HCT116 (cell line): ENCODE data around the gene CCDC191.

Experiments
- EZH2 ChIP-seq: fragments of 200-600 bp; sonication (generic); IDR thresholded peaks from 2 replicates; pipeline ENCODE4 v1.6.1; 2017; ENCODE audit warnings: antibody characterized with exemption, mixed run types
- EZH2phosphoT487 ChIP-seq: fragments of 200-600 bp; IDR thresholded peaks from 2 replicates; pipeline ENCODE4 v1.6.1; 2018; ENCODE audit warnings: antibody characterized with exemption, borderline replicate concordance
- POLR2A ChIP-seq: IDR thresholded peaks from 2 replicates; pipeline ENCODE4 v1.7.0; 2011; ENCODE audit warnings: borderline replicate concordance; ENCODE audit not compliant: insufficient read depth, insufficient read length; ENCODE audit errors: extremely low read depth
- POLR2AphosphoS5 ChIP-seq: IDR thresholded peaks from 2 replicates; pipeline ENCODE4 v1.6.1; 2011; ENCODE audit warnings: mild to moderate bottlenecking, low read depth, low read length, moderate library complexity
- SP1 ChIP-seq: IDR thresholded peaks from 2 replicates; pipeline ENCODE4 v1.6.1; 2012; ENCODE audit warnings: low read depth
- TCF7L2 ChIP-seq: IDR thresholded peaks from 2 replicates; pipeline ENCODE4 v1.7.0; 2011; ENCODE audit warnings: borderline replicate concordance, inconsistent platforms; ENCODE audit not compliant: insufficient read depth, insufficient read length; ENCODE audit errors: extremely low read depth
- ZNF274 ChIP-seq: fragments of 200-500 bp; sonication (Bioruptor generic); IDR thresholded peaks from 2 replicates; pipeline ENCODE4 v1.6.1; 2014; ENCODE audit warnings: mild to moderate bottlenecking, low read depth, low read length, inconsistent platforms

DNA sequence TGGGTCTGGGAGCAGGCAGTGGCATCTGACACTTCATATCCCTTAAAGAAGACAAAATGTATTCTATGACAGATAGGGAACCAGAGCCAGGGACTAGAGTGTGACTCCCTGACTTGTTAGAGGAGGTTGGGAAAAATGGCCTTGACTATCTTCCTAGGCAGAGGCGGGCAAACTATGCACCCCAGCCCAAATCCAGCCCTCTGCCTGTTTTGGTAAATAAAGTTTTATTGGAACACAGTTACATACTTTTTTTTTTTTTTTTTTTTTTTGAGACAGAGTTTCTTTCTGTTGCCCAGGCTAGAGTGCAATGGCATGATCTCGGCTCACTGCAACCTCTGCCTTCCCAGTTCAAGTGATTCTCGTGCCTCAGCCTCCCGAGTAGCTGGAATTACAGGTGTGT, 47.5 kb upstream of the CCDC191 start:
- TF ChIP-seq EZH2, result no peak
- no peak for TF ChIP-seq TCF7L2
- no peak for TF ChIP-seq ZNF274
- no peak for TF ChIP-seq POLR2AphosphoS5
- no peak for TF ChIP-seq POLR2A
- no peak for TF ChIP-seq EZH2phosphoT487
- TF ChIP-seq SP1, result no peak
